GM18951 (cell line): ENCODE data around the gene ZNF70.

Experiments
- POLR2A ChIP-seq: IDR thresholded peaks from 4 replicates; pipeline ENCODE4 v1.6.1; 2011; ENCODE audit warnings: mild to moderate bottlenecking; ENCODE audit not compliant: insufficient read length, insufficient read depth; ENCODE audit errors: extremely low read depth
- in situ Hi-C: fragments of 300-500 bp; cut with MboI; formaldehyde crosslinking; loops from one replicate; pipeline ENCODE4 v1.12.0; 2022; ENCODE audit warnings: low sequenced_read_pairs, mixed read lengths, inconsistent platforms; ENCODE audit not compliant: unreplicated experiment

The ZNF70 gene

DNA sequence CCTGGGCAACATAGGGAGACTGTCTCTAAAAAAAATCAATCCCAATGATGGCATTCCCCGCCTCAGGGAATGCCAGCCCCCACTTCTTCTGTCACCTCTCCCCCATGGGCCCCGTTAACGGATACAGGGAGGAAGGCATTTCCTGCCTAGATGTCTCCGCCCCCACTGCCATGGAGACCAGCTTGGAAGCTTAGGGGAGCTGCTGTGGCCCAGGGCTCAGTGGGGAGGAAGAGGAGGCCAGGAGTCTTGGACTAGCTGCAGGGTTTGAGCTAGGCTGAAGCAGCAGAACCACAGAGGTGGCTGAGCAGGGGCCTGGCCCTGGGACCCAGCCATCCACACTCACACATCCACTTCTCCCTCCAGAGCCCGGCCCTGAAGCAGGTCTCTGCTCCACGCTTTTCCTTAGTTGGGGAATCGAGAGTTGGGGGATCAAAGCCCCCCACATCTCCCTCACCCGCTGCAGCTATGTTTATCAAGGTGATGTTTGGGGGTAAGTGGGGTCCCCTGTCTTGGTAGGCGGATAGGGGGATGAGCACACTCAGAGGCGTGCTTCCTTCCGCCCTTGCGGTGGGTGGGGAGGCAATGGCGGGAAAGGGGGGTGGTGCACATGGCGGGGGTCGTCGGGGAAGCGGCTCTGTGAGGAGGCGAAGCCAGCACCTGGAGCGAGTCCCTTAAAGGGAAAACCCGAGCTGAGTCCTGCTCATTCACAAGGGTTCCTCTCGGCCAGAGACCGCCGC is 12.1 kb upstream of the ZNF70 start, which contains the start of gene C22orf15:
C22orf15 (plus strand) TSS at position 149 of the 737 bp plus-strand sequence; CDS start at position 466, 317 bp downstream.
- peak; percentile 12 for TF ChIP-seq POLR2A
- in situ Hi-C loops = no loop called here

DNA sequence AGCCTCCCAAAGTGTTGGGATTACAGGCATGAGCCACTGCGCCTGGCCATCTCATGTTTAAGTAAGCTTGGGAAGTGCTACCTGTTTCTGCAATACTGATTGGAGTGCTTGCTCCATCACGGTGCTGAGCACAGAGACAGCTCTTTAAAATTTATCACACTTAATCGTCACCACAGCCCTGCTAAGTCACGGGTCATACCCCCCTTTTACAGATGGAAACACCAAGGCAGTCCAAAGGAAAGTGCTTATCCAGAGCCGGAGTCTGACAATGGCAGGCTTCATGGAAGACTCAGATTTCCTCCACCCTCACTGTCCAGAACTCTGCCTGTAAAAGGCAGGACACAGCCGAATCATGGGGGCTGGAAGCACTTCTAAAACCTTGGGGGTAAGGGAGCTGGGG is 9.1 kb upstream of the ZNF70 start:
- no peak for TF ChIP-seq POLR2A
- in situ Hi-C loops = no loop called here

DNA sequence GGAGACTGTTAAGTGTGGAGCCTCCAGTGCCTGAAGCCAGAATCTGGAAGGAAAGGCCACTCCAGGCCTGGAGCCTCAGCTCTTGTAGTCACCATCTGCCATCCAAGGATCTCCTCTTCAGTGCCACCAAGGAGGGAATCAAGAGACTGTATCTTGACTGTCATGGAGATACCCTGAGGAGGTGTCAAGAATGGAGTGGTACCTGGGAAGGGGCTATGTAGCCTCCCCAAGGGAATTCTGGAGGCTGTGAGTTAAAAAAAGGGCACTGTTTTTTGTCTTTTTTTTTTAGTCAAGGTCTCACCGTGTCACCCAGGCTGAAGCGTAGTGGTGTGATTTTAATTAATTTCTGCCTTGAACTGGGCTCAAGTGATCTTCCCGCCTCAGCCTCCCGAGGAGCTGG is 8.7 kb upstream of the ZNF70 start:
- in situ Hi-C loops = no loop called here
- no peak for TF ChIP-seq POLR2A

DNA sequence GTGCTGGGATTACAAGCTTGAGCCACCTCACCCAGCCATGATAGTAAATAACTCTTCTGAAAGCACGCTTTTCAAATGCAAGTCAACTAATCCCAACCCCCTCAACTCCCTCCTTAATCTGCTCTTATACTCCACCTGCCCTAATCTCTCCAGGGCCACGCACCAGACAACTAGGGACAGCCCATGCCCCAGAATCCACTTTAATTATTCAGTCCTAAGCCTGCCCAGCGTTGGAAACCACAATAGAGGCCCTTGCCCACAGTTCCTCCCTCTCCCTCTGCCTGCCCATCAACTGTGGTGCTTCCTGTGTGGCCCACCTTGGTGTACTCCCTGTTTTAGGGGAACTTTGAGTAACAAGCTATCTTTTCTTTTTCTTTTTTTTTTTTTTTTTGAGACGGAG is 6.0 kb upstream of the ZNF70 start:
- TF ChIP-seq POLR2A = no peak
- in situ Hi-C loops = no loop called here

DNA sequence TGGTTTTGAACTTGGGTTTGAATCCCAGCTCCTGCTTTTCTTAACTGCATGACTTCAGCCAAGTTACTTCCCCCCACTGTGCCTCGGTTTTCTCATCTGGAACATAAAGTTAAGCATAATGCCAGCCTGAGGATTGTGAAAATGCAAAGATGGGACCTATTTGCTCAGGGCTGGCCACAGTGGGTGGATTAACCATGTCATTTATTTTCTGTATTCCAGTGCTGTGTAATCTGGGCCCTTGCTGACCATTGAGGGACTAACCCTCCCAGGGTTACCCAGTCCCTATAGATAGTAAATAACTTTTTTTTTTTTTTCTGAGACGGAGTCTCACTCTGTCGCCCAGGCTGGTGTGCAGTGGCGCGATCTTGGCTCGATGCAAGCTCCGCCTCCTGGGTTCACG is 4.8 kb upstream of the ZNF70 start:
- in situ Hi-C loops = no loop called here
- no peak for TF ChIP-seq POLR2A

DNA sequence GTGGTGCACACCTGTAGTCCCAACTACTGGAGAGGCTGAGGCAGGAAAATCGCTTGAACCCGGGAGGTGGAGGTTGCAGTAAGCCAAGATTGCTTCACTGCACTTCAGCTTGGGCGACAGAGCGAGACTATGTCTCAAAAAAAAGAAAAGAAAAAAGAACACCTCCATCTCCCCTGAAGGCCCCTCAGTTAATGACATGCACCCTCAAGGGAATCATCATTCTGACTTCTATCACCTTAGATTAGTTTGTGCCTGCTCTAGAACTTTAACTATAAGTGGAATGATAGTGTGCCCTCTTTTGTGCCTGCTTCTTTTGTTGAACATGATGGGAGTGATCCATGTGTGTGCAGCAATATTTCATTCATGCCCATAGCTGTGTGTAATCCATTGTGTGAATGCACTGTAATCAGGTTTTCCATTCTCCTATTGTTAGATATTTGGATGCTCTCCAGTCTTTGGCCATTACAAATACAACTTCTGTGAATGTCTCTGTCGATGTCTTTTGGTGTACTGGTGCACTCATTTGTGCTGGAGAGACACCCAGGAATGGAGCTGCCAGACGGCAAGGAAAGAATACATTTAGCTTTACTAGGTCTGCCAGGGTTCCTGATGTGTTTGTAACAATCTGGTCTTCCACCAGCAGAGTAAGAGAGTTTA is 4.2 kb upstream of the ZNF70 start:
- in situ Hi-C loops = no loop called here
- TF ChIP-seq POLR2A = no peak

DNA sequence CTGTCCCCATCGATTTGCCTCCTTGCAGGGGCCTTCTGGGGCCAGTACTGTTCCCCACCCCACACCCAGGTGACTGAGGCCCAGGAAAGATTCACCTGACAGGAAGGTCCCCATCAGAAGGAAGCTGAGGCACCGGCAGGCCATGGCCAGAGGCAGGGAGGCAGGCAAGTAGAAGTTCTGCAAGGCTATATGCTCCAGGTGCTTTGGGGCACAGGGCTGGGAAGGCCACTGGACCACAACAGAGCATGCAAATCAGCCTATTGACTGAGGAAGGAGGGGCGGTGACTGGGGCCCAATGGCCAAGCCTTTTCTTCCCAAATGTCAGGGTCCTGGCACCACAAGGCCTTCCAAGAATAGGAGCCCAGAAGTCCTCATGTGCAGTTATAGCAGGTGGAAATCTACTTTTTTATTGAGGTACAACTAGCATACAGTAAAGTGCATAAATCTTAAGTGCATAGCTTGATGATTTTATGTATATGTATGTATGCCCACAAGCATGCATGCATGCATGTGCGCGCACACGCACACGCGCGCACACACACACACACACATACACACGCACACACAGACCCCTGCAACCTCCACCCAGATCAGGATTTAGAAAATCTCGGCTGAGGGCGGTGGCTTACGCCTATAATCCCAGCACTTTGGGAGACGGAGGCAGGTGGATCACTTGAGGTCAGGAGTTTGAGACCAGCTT is 3.5 kb upstream of the ZNF70 start, which contains the start of gene VPREB3:
VPREB3 (minus strand) TSS at position 206 of the 700 bp plus-strand sequence; CDS start at position 144, 62 bp downstream.
- TF ChIP-seq POLR2A = no peak
- in situ Hi-C loops = no loop called here

DNA sequence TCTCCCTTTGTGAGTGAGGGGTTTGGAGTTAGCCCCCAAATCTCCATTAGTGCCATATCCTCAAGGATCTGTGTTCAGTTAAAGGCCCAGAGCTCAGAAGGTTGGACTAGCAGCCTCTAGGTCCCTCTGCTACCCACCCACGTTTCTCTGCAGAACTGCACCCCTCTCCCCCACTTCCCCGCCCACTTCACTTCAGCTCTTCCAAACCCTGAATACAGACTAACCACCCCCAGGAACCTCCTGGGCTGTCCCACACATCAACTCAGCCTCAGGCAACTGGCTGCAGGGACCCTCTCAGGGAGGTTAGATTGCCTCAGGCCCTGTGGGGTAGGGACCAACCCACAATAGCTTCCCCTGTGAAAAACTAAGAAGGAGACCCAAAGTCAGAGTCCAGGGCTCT is 2.5 kb upstream of the ZNF70 start:
- in situ Hi-C loops = no loop called here
- no peak for TF ChIP-seq POLR2A

DNA sequence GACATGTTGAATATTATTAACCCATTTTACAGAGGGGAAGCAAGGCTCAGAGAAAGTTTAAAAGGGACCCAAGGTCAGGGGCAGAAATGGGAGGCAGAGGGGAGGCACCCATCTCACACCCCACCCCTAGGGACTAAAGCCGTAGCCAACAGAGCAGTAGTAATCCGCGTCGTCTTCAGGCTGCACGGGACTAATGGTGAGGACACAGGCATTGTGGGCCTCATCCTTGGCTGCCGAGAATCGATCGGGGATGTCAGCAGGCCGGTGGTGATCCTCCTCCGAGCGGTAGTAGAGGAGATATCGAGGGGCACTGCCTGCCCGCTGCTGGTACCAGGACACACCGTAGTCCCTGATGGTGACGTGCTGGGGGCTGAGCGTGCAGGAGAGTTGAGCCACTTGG is 1.8 kb upstream of the ZNF70 start:
- TF ChIP-seq POLR2A = no peak
- in situ Hi-C loops = no loop called here

DNA sequence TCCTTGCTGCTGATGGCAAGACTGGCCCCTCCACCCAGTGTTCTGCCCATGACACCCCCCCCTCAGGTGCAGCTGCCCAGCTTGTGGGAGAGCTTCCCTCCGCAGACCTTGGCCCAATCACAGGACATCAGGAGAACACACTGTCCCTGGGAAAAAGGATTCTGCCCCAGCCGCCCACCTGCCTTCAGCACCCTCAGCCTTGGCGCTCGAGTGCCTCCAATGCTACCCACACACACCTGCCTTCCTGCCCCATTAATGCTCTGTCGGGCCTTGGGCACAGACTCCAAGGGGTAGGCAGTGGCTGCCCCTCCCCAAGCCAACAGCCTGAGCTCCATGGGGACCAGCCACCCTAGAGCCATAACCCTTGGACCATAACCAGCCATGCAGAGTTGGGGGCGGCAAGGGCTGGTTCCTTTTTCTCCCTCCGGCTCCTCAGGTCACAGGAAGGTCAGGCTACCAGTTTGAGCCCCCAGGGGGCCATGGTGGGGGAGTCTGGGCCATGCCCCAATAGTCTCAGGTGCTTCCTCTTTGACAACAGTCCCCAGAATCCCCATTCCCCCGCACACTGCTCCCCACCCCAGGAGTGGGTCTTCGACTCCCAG is 1.3 kb upstream of the ZNF70 start:
- in situ Hi-C loops = no loop called here
- no peak for TF ChIP-seq POLR2A

DNA sequence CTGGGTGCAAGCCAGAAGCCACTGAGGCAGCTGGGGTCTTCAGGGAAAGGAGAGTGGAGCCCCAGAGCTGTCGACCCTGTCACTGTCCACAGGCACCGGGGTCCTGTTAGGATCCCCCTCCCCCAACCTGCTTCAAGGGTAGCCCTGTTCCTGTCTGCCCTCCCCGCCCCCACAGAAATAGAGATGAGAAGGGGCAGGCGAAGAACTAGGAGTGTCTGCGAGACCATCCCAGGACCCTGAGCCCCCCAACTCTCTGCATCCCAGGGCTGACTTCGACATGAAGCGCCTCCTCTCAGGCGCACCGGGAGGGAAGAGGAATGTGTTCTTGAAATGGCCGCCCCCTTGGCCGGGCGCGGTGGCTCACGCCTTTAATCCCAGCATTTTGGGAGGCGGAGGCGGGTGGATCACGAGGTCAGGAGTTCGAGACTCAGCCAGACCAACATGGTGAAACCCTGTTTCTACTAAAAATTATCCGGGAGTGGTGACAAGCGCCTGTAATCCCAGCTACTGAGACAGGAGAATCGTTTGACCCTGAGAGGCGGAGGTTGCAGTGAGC is 607 bp upstream of the ZNF70 start:
- in situ Hi-C loops = no loop called here
- no peak for TF ChIP-seq POLR2A

DNA sequence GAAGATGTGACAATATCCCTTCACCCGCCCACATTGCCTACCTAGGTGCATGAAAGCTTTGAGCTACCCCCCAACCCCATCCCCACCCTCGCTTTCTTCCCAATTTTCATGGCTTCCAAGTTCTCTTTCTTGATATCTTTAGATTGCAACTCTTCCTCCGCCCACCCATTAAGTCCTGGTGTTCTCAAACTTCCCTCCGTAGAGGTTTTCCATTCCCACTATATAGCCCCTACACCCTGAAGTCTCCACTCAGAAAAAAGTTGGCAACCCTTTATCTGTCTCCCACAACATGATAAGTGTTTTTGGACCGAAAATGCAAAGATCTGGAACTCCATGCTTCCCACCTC is 572 bp downstream of the ZNF70 start:
- in situ Hi-C loops = no loop called here

DNA sequence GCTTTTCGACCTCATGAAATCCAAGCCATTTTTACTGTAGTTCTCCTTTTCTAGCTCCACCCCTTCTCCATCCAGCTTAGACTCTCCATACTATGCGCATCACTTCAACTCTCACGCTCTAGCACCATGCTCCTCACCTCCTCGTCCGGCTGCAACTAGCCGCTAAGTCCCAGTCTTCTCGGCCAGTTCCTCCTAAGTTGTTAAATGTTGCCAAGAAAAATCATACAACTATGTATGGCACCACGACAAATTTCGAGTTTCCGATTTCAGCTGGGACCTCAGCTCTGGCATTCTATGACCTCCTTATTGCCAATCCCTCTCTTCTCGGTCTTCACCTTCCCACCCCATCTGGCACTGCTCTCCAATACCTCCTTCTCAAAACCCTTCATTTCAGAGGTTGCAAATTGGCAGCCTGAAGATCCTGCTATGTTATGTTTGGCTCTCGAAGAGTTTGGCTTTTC is 1.0 kb downstream of the ZNF70 start:
- in situ Hi-C loops = no loop called here
- TF ChIP-seq POLR2A = no peak

More for the DNA sequence above, 572 bp downstream of the ZNF70 start:
- no peak for TF ChIP-seq POLR2A
